Measurements from ENCODE around the gene ABTB2.

The ABTB2 gene

GRCh38 chr11:34316347-34317035 is 41.3 kb downstream of the ABTB2 start:
- no peak for TF ChIP-seq JUND (IDR thresholded peaks at IDR 0.05; ENCODE audit: low read depth)
- in situ Hi-C loops (cut with HindIII; ENCODE audit: low pct_unique_long_range_greater_than_20kb, low sequenced_read_pairs) = no loop called here
- no peak for DNase-seq (ENCODE audit: low read depth in 1 of 2, low spot score in 1 of 2)

GRCh38 chr11:34315394-34315793 is 42.4 kb downstream of the ABTB2 start:
- in situ Hi-C loops (cut with HindIII; ENCODE audit: low pct_unique_long_range_greater_than_20kb, low sequenced_read_pairs) = no loop called here
- no peak for DNase-seq (ENCODE audit: low read depth in 1 of 2, low spot score in 1 of 2)
- no peak for TF ChIP-seq JUND (IDR thresholded peaks at IDR 0.05; ENCODE audit: low read depth)

- TF ChIP-seq JUND (IDR thresholded peaks at IDR 0.05; ENCODE audit: low read depth) = no peak
- in situ Hi-C loops (cut with HindIII; ENCODE audit: low pct_unique_long_range_greater_than_20kb, low sequenced_read_pairs) = no loop called here
- DNase-seq (ENCODE audit: low read depth in 1 of 2, low spot score in 1 of 2) = no peak
These were observed 42.9 kb downstream of the ABTB2 start for GRCh38 chr11:34314936-34315335.

GRCh38 chr11:34314176-34314575 is 43.6 kb downstream of the ABTB2 start:
- no peak for TF ChIP-seq JUND (IDR thresholded peaks at IDR 0.05; ENCODE audit: low read depth)
- DNase-seq (ENCODE audit: low read depth in 1 of 2, low spot score in 1 of 2) = no peak
- in situ Hi-C loops (cut with HindIII; ENCODE audit: low pct_unique_long_range_greater_than_20kb, low sequenced_read_pairs) = no loop called here

- DNase-seq (ENCODE audit: low read depth in 1 of 2, low spot score in 1 of 2) = peak; percentile 85 to 87
- in situ Hi-C loops (cut with HindIII; ENCODE audit: low pct_unique_long_range_greater_than_20kb, low sequenced_read_pairs) = no loop called here
- no peak for TF ChIP-seq JUND (IDR thresholded peaks at IDR 0.05; ENCODE audit: low read depth)
These were observed 44.7 kb downstream of the ABTB2 start for GRCh38 chr11:34313099-34313517.

GRCh38 chr11:34311126-34311525 is 46.7 kb downstream of the ABTB2 start:
- no peak for DNase-seq (ENCODE audit: low read depth in 1 of 2, low spot score in 1 of 2)
- in situ Hi-C loops (cut with HindIII; ENCODE audit: low pct_unique_long_range_greater_than_20kb, low sequenced_read_pairs) = no loop called here

GRCh38 chr11:34309965-34310364 is 47.8 kb downstream of the ABTB2 start:
- TF ChIP-seq JUND (IDR thresholded peaks at IDR 0.05; ENCODE audit: low read depth) = no peak
- in situ Hi-C loops (cut with HindIII; ENCODE audit: low pct_unique_long_range_greater_than_20kb, low sequenced_read_pairs) = no loop called here
- no peak for DNase-seq (ENCODE audit: low read depth in 1 of 2, low spot score in 1 of 2)

More at GRCh38 chr11:34311126-34311525, 46.7 kb downstream of the ABTB2 start:
- no peak for TF ChIP-seq JUND (IDR thresholded peaks at IDR 0.05; ENCODE audit: low read depth)

- in situ Hi-C loops (cut with HindIII; ENCODE audit: low pct_unique_long_range_greater_than_20kb, low sequenced_read_pairs) = no loop called here
- TF ChIP-seq JUND (IDR thresholded peaks at IDR 0.05; ENCODE audit: low read depth) = no peak
- DNase-seq (ENCODE audit: low read depth in 1 of 2, low spot score in 1 of 2) = peak in 1 of 2 experiments; percentile 39
These were observed 48.8 kb downstream of the ABTB2 start for GRCh38 chr11:34308913-34309585.

GRCh38 chr11:34308049-34308912 is 49.5 kb downstream of the ABTB2 start:
- no peak for TF ChIP-seq JUND (IDR thresholded peaks at IDR 0.05; ENCODE audit: low read depth)
- in situ Hi-C loops (cut with HindIII; ENCODE audit: low pct_unique_long_range_greater_than_20kb, low sequenced_read_pairs) = no loop called here
- DNase-seq (ENCODE audit: low read depth in 1 of 2, low spot score in 1 of 2) = no peak

GRCh38 chr11:34305780-34306179 is 52.0 kb downstream of the ABTB2 start:
- in situ Hi-C loops (cut with HindIII; ENCODE audit: low pct_unique_long_range_greater_than_20kb, low sequenced_read_pairs) = no loop called here
- no peak for DNase-seq (ENCODE audit: low read depth in 1 of 2, low spot score in 1 of 2)
- no peak for TF ChIP-seq JUND (IDR thresholded peaks at IDR 0.05; ENCODE audit: low read depth)

- TF ChIP-seq JUND (IDR thresholded peaks at IDR 0.05; ENCODE audit: low read depth) = no peak
- in situ Hi-C loops (cut with HindIII; ENCODE audit: low pct_unique_long_range_greater_than_20kb, low sequenced_read_pairs) = no loop called here
- DNase-seq (ENCODE audit: low read depth in 1 of 2, low spot score in 1 of 2) = no peak
These were observed 52.6 kb downstream of the ABTB2 start for GRCh38 chr11:34305193-34305592.

GRCh38 chr11:34303028-34303570 is 54.7 kb downstream of the ABTB2 start:
- TF ChIP-seq JUND (IDR thresholded peaks at IDR 0.05; ENCODE audit: low read depth) = no peak
- in situ Hi-C loops (cut with HindIII; ENCODE audit: low pct_unique_long_range_greater_than_20kb, low sequenced_read_pairs) = no loop called here
- DNase-seq (ENCODE audit: low read depth in 1 of 2, low spot score in 1 of 2) = no peak
